ENCODE results near the gene DUOXA1.

- TF ChIP-seq CTCF (IDR thresholded peaks at IDR 0.05) (no peak), MEF2A (IDR thresholded peaks at IDR 0.05; ENCODE audit: borderline replicate concordance, low read depth) (no peak), POLR2AphosphoS5 (IDR thresholded peaks at IDR 0.05; ENCODE audit: low read depth, low read length) (no peak), SIN3A (IDR thresholded peaks at IDR 0.05; ENCODE audit: borderline replicate concordance, low read depth, low read length) (no peak), GABPA (IDR thresholded peaks at IDR 0.05; ENCODE audit: low read depth) (no peak)
These were observed 20.8 kb upstream of the DUOXA1 start for GRCh38 chr15:45150481-45150880.
